Measurements from ENCODE around the gene COCH. TPM values are rescaled to one million over a fixed set of nuclear protein-coding genes. Genes with fewer than 3 reads are reported as not detected.

COCH gene
- total RNA-seq, 1 experiment from 2014 or later: 87.6 TPM

- Histone ChIP-seq H3K36me3 (ENCODE audit: insufficient read depth, low read length, poor library complexity, severe bottlenecking) (peaks cover 37% of the 10 kb centered on the region), H3K4me3 (ENCODE audit: low read depth, low read length, poor library complexity, severe bottlenecking) (no peak overlapping the region), H3K4me1 (ENCODE audit: insufficient read depth, low read length, poor library complexity, severe bottlenecking) (no peaks in the 10 kb centered on the region), H3K27me3 (replicated peaks; ENCODE audit: insufficient read depth, low read depth, low read length, poor library complexity) (no peaks in the 10 kb centered on the region), H3K9me3 (ENCODE audit: low read depth, low read length, poor library complexity, severe bottlenecking) (no peaks in the 10 kb centered on the region), H3K27ac (ENCODE audit: low read depth, low read length, poor library complexity, severe bottlenecking) (no peak overlapping the region)
- intact Hi-C loops (cut with micrococcal nuclease; ENCODE audit: unreplicated experiment): loop anchor here (10.0 kb wide), 1 partner anchor 200 kb away; no protein-coding TSS in a partner anchor
- ChIA-PET POLR2A (ENCODE audit: low non-redundant PET) (no interaction called here), CTCF (no interaction called here)
- no peak for TF ChIP-seq EZH2 (IDR thresholded peaks at IDR 0.05; ENCODE audit: borderline replicate concordance, low read depth, low read length, poor library complexity, severe bottlenecking)
- no peak for DNase-seq (ENCODE audit: low spot score)
- no TSS peak for BruUV-seq (replicated peaks)
Observed at GRCh38 chr14:30884901-30885300, 10.5 kb downstream of the COCH start.

GRCh38 chr14:30885840-30886740 is 11.7 kb downstream of the COCH start:
- Histone ChIP-seq H3K9me3 (ENCODE audit: low read depth, low read length, poor library complexity, severe bottlenecking) (no peaks in the 10 kb centered on the region), H3K27me3 (replicated peaks; ENCODE audit: insufficient read depth, low read depth, low read length, poor library complexity) (no peaks in the 10 kb centered on the region), H3K36me3 (ENCODE audit: insufficient read depth, low read length, poor library complexity, severe bottlenecking) (peaks cover 36% of the 10 kb centered on the region), H3K4me1 (ENCODE audit: insufficient read depth, low read length, poor library complexity, severe bottlenecking) (no peaks in the 10 kb centered on the region), H3K27ac (ENCODE audit: low read depth, low read length, poor library complexity, severe bottlenecking) (no peak overlapping the region), H3K4me3 (ENCODE audit: low read depth, low read length, poor library complexity, severe bottlenecking) (no peak overlapping the region)
- POLR2A ChIA-PET (ENCODE audit: low non-redundant PET): no interaction called here
- TF ChIP-seq EZH2 (IDR thresholded peaks at IDR 0.05; ENCODE audit: borderline replicate concordance, low read depth, low read length, poor library complexity, severe bottlenecking) (no peak), CTCF (conservative IDR thresholded peaks at IDR 0.05; ENCODE audit: low read depth, low read length) (no peak)
- CTCF ChIA-PET: no interaction called here
- no peak for DNase-seq (ENCODE audit: low spot score)
- BruUV-seq (replicated peaks): TSS peak; percentile 28
- intact Hi-C loops (cut with micrococcal nuclease; ENCODE audit: unreplicated experiment): loop anchor here (10.0 kb wide), 1 partner anchor 199 kb away; no protein-coding TSS in a partner anchor

DNA sequence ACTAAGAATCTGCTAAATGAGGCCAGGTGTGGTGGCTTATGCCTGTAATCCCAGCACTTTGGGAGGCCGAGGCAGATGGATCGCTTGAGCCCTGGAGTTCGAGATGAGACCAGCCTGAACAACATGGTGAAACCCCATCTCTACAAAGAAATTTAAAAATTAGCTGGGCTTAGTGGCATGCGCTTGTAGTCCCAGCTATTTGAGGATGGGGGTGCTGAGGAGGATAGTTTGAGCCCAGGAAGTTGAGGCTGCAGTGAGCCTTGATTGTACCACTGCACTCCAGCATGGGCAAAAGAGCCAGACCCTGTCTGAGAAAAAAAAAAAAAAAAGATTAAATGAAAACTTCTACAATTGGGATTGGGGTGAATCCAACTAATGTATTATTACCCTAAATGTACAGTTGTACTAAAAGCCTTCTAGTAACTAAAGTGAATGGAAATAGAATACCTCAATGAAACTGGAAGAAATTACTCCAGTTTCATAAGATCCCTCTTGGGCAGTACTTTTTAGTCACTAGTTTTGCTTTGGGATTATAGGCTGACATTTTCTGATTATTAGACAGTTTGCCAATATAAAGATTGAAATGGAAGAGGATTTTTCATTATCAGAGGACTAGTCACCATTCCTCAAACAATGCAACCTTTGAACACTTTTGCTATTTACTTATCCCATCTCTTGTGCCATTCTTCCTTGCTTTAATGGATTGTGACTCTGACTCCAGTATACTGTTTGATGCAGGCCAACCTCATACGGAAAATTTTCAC is 14.3 kb downstream of the COCH start:
- Histone ChIP-seq H3K9me3 (ENCODE audit: low read depth, low read length, poor library complexity, severe bottlenecking) (no peaks in the 10 kb centered on the region), H3K27me3 (replicated peaks; ENCODE audit: insufficient read depth, low read depth, low read length, poor library complexity) (no peaks in the 10 kb centered on the region), H3K27ac (ENCODE audit: low read depth, low read length, poor library complexity, severe bottlenecking) (no peak overlapping the region), H3K4me1 (ENCODE audit: insufficient read depth, low read length, poor library complexity, severe bottlenecking) (no peaks in the 10 kb centered on the region), H3K4me3 (ENCODE audit: low read depth, low read length, poor library complexity, severe bottlenecking) (no peak overlapping the region), H3K36me3 (ENCODE audit: insufficient read depth, low read length, poor library complexity, severe bottlenecking) (peaks cover 39% of the 10 kb centered on the region)
- POLR2A ChIA-PET (ENCODE audit: low non-redundant PET): no interaction called here
- BruUV-seq (replicated peaks): no TSS peak
- intact Hi-C loops (cut with micrococcal nuclease; ENCODE audit: unreplicated experiment): loop anchor here (10.0 kb wide), 1 partner anchor 196 kb away; no protein-coding TSS in a partner anchor
- DNase-seq (ENCODE audit: low spot score): no peak
- TF ChIP-seq EZH2 (IDR thresholded peaks at IDR 0.05; ENCODE audit: borderline replicate concordance, low read depth, low read length, poor library complexity, severe bottlenecking) (no peak), CTCF (conservative IDR thresholded peaks at IDR 0.05; ENCODE audit: low read depth, low read length) (no peak)
- CTCF ChIA-PET: no interaction called here
